ENCODE results near the gene CFAP126. TPM values are rescaled to one million over a fixed set of nuclear protein-coding genes. Genes with fewer than 3 reads are reported as not detected.

CFAP126 gene
- total and polyA plus RNA-seq, 2 of the 8 experiments (the other 6 are each of a cell fraction or from before 2014, with no cell fraction given), result not detected

DNA sequence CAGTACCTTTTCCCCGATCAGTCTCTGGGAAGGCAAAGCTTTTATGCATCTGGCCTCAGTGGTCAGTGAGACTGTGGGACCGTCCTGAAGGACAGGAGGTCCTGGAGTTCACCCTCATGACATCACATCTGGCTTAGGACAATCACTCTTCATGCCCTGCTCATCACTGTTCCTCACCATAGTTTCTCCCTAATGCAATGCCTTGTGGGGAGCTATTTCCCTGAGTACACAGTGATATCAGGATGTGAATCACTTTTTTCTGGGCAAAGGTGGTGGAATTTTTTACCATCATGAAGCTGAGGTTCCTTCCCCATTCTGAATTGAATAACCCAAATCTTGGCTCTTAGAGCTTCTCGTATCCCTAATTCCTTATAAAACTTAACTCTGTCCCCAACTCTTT lies 34.8 kb upstream of the CFAP126 start:
- no peak for TF ChIP-seq PHF8 (conservative IDR thresholded peaks at IDR 0.05; ENCODE audit: low read depth, low read length)
- Histone ChIP-seq H3K23me2 (ENCODE audit: low read depth, low read length) (no peaks in the 10 kb centered on the region; the same call in 1 of the 2 replicates), H2BK5ac (ENCODE audit: low read depth, low read length) (no peak overlapping the region), H3K36me3 (ENCODE audit: control insufficient read depth in 2 of 4, insufficient read depth in 4 of 4, low read length in 3 of 4) (no peaks in the 10 kb centered on the region), H3K4me1 (replicated peaks in 1 of 4; ENCODE audit: control insufficient read depth in 3 of 4, insufficient read depth in 4 of 4, low read length in 3 of 4) (peaks cover 0 to 2% (median 1%) of the 10 kb centered on the region in 4 experiments; a peak in 3 of 7 replicates), H3K56ac (replicated peaks; ENCODE audit: insufficient read length, low read depth, low read length) (no peak overlapping the region), H3K27ac (ENCODE audit: low read depth, low read length) (no peak overlapping the region), H3K23ac (ENCODE audit: insufficient read length) (no peak overlapping the region), H2BK12ac (ENCODE audit: low read depth, low read length) (no peak overlapping the region), H3K79me1 (ENCODE audit: low read depth, low read length) (no peaks in the 10 kb centered on the region), H4K5ac (ENCODE audit: insufficient read length, low read depth, low read length) (no peak overlapping the region), H3K4me3 (ENCODE audit: extremely low read depth in 1 of 4, insufficient read depth in 2 of 4, low read depth in 3 of 4, low read length in 4 of 4) (no peak overlapping the region), H2BK20ac (ENCODE audit: low read length) (no peak overlapping the region), H3K79me2 (ENCODE audit: control insufficient read depth in 1 of 2, insufficient read depth in 2 of 2, low read length in 2 of 2) (no peaks in the 10 kb centered on the region), H4K8ac (ENCODE audit: extremely low read depth, insufficient read depth, low read length) (no peak overlapping the region), H4K20me1 (replicated peaks in 1 of 2; ENCODE audit: control insufficient read depth in 1 of 2, insufficient read depth in 2 of 2, low read length in 2 of 2) (no peaks in the 10 kb centered on the region), H4K91ac (replicated peaks; ENCODE audit: insufficient read length, low read length) (no peak overlapping the region), H2BK15ac (ENCODE audit: low read length) (no peak overlapping the region), H3K27me3 (replicated peaks in 1 of 4; ENCODE audit: control insufficient read depth in 3 of 4, extremely low read depth in 1 of 4, insufficient read depth in 3 of 4, low read length in 3 of 4) (no peaks in the 10 kb centered on the region), H2AFZ (ENCODE audit: low read length) (no peak overlapping the region), H3K4ac (replicated peaks; ENCODE audit: insufficient read length, low read depth, low read length) (no peak overlapping the region), H3K4me2 (ENCODE audit: insufficient read depth in 1 of 2, low read depth in 2 of 2, low read length in 2 of 2) (no peak overlapping the region), H3K18ac (ENCODE audit: extremely low read depth, low read length) (no peak overlapping the region), H3K9ac (replicated peaks in 1 of 4; ENCODE audit: extremely low read depth in 1 of 4, low read depth in 3 of 4, low read length in 3 of 4) (no peak overlapping the region), H3K14ac (ENCODE audit: insufficient read length) (no peak overlapping the region), H2BK120ac (replicated peaks; ENCODE audit: low read depth, low read length) (no peak overlapping the region), H2AK5ac (ENCODE audit: low read depth, low read length) (no peak overlapping the region), H3K9me3 (ENCODE audit: insufficient read depth in 2 of 2, low read depth in 1 of 2, low read length in 1 of 2) (no peaks in the 10 kb centered on the region)
- 87% methylated on average over 2 of the region's 3 CpGs; no CpG with 5 or more reads in 1 of the 2 experiments for WGBS, 2 experiments (ENCODE audit: extremely low coverage in 1 of 2, insufficient coverage in 1 of 2, insufficient read length in 1 of 2, insufficient replicate concordance in 2 of 2, low coverage in 1 of 2, low lambda C conversion rate in 2 of 2, missing lambda C conversion rate in 1 of 2)
- DNase-seq (ENCODE audit: low read depth in 1 of 2, low spot score in 2 of 2), result no peak
- ChIA-PET POLR2A (ENCODE audit: partially characterized antibody) (no interaction called here), CTCF (ENCODE audit: partially characterized antibody) (interaction anchor here (0.8 to 1.6 kb wide), 5 partner anchors 19 to 172 kb away, joined by 3 to 6 read pairs (median 3); no protein-coding TSS in a partner anchor)
- FAIRE-seq, result no peak

Data from H1 (cell line).